Globus pallidus (tissue), 1 donor: Measurements from ENCODE around the gene SPDYE16.
"Not testable (repeated sequence)": the region's sequence is repeated elsewhere in the genome, so short reads cannot be mapped to it uniquely, and the experiment has no call there.

Experiments
- DNase-seq: peaks from one replicate; pipeline ENCODE4 v3.0.0-alpha.2; 2015; ENCODE audit warnings: low spot score

The SPDYE16 gene

GRCh38 chr7:76549855-76550248, 6.8 kb upstream of the SPDYE16 start:
- not testable (repeated sequence) for DNase-seq

- DNase-seq, result peak; percentile 90
These were observed 6.1 kb upstream of the SPDYE16 start for GRCh38 chr7:76549025-76549854.

GRCh38 chr7:76531643-76532042, 11.5 kb downstream of the SPDYE16 start:
- DNase-seq, result not testable (repeated sequence)

- DNase-seq, result not testable (repeated sequence)
These were observed 16.9 kb downstream of the SPDYE16 start for GRCh38 chr7:76526183-76526582.

GRCh38 chr7:76516932-76517331, 26.2 kb downstream of the SPDYE16 start:
- not testable (repeated sequence) for DNase-seq

- DNase-seq, result peak; percentile 16
These were observed 27.1 kb downstream of the SPDYE16 start for GRCh38 chr7:76515999-76516443.

- no peak for DNase-seq
These were observed 27.9 kb downstream of the SPDYE16 start for GRCh38 chr7:76514926-76515771.

- no peak for DNase-seq
These were observed 29.0 kb downstream of the SPDYE16 start for GRCh38 chr7:76513817-76514799.

GRCh38 chr7:76512941-76513816, 29.9 kb downstream of the SPDYE16 start:
- DNase-seq, result no peak

GRCh38 chr7:76511911-76512885, 30.9 kb downstream of the SPDYE16 start:
- not testable (repeated sequence) for DNase-seq

GRCh38 chr7:76511200-76511910, 31.7 kb downstream of the SPDYE16 start:
- DNase-seq, result not testable (repeated sequence)

GRCh38 chr7:76509931-76510877, 32.9 kb downstream of the SPDYE16 start, which contains the start of gene UPK3B:
Gene UPK3B, plus strand, starts transcription at chr7:76510552. Its CDS starts 101 bp downstream, at chr7:76510653.
- no peak for DNase-seq

- no peak for DNase-seq
These were observed 35.2 kb downstream of the SPDYE16 start for GRCh38 chr7:76507723-76508406.

GRCh38 chr7:76506643-76507042, 36.5 kb downstream of the SPDYE16 start:
- DNase-seq, result not testable (repeated sequence)

- no peak for DNase-seq
These were observed 37.0 kb downstream of the SPDYE16 start for GRCh38 chr7:76506081-76506440.

- no peak for DNase-seq
These were observed 37.7 kb downstream of the SPDYE16 start for GRCh38 chr7:76505168-76506080.
